NCI-H2029 (cell line): ENCODE measurements around the gene RAB35.

ENCODE experiments used
- DNase-seq: peaks from one replicate; lab custom pipeline; 2025; lab: John Stamatoyannopoulos, UW

RAB35 gene

DNA sequence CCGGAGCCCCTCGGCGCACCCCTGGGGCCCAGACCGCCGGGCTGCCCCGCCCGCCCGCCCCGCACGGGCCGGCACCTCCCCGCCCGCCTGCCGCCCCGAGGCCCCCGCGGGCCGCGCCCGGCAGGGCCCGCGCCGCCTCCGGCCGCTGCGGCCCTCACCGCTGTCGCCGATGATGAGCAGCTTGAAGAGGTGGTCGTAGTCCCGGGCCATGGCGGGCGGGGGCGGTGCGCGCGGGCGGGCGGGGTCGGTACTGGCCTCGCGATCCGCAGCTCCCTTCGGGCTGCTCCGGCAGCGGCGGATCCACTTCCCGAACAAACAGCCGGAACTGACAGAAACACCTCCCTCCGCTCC is at the start of gene RAB35:
Gene RAB35 (minus strand): TSS at position 313 of the 351 bp plus-strand sequence. CDS start 103 bp downstream, at position 210.
- no peak for DNase-seq

GRCh38 chr12:120164293-120164692 is 47.7 kb upstream of the RAB35 start:
- DNase-seq: no peak

DNA sequence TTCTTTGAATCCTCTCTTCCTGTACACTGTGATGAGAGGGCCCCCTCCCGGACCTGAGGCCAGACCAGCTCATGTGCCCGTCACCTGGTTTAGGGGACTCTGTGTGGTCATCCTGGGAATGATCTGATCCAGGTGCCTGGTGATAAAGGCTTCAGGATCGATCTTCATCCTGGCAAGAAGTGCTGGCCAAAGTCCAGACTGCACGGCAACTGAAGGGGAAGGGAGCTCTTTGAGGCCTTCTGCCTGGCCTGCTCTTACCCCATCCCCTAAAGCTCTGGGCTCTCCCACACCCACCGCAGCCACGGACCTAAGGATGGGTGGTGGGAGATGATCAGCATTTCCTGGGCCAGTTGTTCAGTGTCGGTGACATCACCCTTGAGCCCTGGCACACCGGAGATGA is 46.2 kb upstream of the RAB35 start:
- no peak for DNase-seq

GRCh38 chr12:120161852-120162251 is 45.3 kb upstream of the RAB35 start:
- no peak for DNase-seq

DNA sequence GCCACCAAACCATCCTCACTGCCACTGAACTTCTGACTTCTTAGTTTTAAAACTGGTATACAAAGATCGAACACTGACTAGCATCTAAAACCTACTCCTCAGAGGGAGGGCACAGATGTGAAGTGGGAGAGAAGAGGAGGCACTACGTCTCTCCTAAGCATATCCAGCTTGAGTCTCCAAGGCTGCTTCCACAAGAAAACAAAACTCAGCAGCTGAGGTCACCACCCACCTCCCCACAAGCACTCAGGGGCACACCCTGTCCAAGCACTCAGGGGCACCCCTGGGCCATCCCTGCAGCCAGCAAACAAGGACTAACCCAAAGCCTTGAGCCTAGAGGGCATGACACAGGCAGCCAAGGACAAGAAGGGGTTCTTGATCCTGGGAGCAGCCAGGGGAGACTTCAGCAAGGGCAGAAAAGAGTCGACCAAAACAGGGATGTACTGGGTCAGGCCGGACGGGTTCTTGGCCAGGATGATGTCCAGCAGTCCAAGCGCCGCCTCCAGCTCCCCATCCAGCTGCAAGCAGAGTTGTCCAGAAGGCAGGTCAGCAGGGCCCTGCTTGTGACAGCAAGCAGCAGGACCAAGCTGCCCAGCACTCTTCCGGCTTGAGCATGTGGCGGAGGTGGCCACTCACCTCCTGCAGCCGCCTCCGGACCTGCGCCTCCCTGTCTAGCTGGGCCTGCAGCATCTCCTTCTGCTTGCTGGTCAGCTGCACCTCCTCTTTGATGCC is 43.1 kb upstream of the RAB35 start:
- no peak for DNase-seq

- no peak for DNase-seq
These were observed 41.8 kb upstream of the RAB35 start for GRCh38 chr12:120158351-120158750.

- no peak for DNase-seq
These were observed 41.1 kb upstream of the RAB35 start for GRCh38 chr12:120157678-120158077.

- no peak for DNase-seq
These were observed 40.0 kb upstream of the RAB35 start for GRCh38 chr12:120156315-120157259.

DNA sequence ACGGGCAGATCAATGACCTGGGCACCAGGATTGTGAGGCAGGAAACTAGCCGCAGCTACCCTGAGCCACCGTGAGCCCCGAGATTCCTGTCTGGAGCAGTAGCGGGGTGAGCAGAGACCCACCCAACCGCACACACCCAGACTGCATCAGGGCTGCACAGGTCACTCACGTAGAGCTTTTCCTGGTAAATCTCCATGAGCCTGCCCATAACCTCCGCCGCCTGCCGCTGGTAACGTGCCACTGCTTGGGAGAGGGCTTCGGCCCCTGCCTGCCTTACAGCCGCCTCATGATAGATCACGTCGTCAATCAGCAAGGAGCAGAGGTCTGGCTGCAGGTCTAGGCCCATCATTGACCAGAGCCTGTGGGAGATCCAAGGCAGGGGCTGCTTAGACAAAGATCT is 38.5 kb upstream of the RAB35 start:
- DNase-seq: no peak

GRCh38 chr12:120150919-120151525 is 34.5 kb upstream of the RAB35 start:
- no peak for DNase-seq

DNA sequence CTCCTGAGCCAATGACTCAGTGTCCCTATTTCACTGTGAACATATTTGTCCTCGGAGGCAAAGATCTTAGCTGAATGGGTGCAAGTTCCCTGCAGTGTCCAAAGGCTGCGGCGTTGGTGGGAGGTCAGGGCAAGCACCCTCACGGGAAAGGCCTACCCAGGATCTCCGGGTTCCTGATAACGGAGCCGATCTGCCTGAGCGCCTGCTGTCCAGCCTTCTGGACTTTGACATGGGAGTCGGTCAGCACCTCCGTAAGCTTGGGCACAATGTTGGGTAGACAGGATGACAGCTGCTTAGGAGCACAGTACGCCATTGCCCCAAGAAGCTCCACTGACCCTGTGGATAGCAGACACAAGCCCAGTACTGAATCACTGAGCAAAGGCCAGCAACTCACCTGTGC is 31.5 kb upstream of the RAB35 start:
- DNase-seq: no peak

GRCh38 chr12:120145164-120145563 is 28.6 kb upstream of the RAB35 start:
- DNase-seq: no peak

DNA sequence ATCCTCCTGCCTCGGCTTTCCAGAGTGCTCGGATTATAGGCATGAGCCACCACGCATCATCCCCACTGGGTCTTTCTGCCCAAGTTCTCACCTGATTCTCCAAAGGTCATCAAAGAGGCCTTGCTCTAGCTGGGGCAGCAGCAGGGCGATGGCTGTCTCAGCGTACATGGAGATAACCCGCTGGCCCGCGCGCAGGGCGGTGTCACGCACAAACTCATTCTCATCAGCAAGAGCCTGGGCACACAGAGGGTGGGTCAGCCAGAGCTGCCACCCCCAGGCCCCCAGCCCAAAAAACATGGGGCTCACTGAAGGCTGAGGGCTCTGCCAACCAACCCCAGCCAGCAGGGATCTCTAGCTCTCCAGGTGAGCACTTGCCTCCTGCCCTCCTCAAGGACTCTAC is 27.7 kb upstream of the RAB35 start:
- DNase-seq: no peak

- DNase-seq: no peak
These were observed 25.8 kb upstream of the RAB35 start for GRCh38 chr12:120142231-120142877.

DNA sequence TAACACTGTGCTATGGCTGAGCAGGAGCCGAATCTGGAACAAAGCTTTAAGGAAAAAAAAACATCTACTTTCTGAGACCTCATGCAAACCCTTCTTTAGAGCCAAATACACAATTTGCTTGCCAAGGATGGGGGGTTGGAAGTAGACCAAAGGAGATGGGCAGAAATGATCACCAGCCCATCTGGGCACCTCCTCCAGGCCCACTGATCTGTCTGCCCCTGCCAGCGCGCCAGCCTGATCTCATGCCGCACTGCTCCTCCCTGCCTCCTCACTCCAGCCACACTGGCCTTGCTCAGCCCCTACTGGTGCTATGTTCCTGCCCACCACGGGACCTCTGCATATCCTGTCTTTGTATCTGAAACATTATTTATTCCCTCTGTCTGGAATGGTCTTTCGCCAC is 24.8 kb upstream of the RAB35 start:
- DNase-seq: no peak

GRCh38 chr12:120140603-120141002 is 24.1 kb upstream of the RAB35 start:
- DNase-seq: no peak

DNA sequence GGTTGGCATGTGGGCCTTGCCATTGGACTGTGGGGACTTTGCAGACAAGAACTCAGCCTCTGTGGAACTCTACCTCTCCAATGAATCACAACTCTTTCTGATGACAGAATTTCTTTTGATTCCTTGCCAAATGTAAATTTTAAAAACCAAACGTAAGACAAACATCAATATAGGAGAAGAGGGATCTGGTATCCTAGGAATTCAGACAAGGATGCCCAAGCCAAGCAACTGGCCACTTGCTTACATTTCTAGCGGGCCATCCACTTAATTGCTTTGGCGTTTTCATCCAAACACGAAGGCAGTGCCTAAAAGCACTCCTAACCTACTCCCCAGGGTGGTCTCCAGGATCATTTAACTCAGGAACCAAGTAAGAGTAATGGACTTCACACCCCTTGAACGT is 23.4 kb upstream of the RAB35 start:
- DNase-seq: no peak

GRCh38 chr12:120138366-120138765 is 21.8 kb upstream of the RAB35 start:
- DNase-seq: no peak

GRCh38 chr12:120137833-120138232 is 21.3 kb upstream of the RAB35 start:
- DNase-seq: no peak

GRCh38 chr12:120136093-120136770 is 19.7 kb upstream of the RAB35 start:
- DNase-seq: no peak

- DNase-seq: no peak
These were observed 17.9 kb upstream of the RAB35 start for GRCh38 chr12:120134307-120134980.
